IMR-90 (cell line): Measurements from ENCODE around the gene DMD. TPM values are rescaled to one million over a fixed set of nuclear protein-coding genes. Genes with fewer than 3 reads are reported as not detected.

Experiments
- ATAC-seq: fragments of 200-7000 bp; cut with Tn5 transposase; 2 replicates; pipeline ENCODE4 v1.9.1; 2020; ENCODE audit warnings: low read depth, mild to moderate bottlenecking, moderate library complexity
- BruUV-seq: library from RNA; stranded (reverse); fragments of 400-500 nt; replicated peaks from 2 replicates; lab custom pipeline; 2021; lab: Mats Ljungman, UMichigan
- CTCF ChIA-PET: fragments of 300-600 bp; formaldehyde crosslinking; extraction: SDS; loops from one replicate; lab custom pipeline; 2021; ENCODE audit warnings: antibody characterized with exemption; lab: Yijun Ruan, JAX
- POLR2A ChIA-PET: fragments of 300-600 bp; sonication (Branson Sonifier 250); formaldehyde crosslinking; loops from one replicate; lab custom pipeline; 2022; ENCODE audit warnings: antibody characterized with exemption; ENCODE audit not compliant: unreplicated experiment; lab: Charles Lee
- DNase-seq: peaks from one replicate; pipeline ENCODE4 v3.0.0; 2013
- H2AFZ ChIP-seq: replicated peaks from 2 replicates; pipeline ENCODE3; 2013; ENCODE audit warnings: low read length, mild to moderate bottlenecking; ENCODE audit not compliant: poor library complexity
- H2AK5ac ChIP-seq: 2 replicates; pipeline ENCODE4 v1.6.1; 2013; ENCODE audit warnings: low read depth, low read length, inconsistent platforms
- H2AK9ac ChIP-seq: replicated peaks from 2 replicates; pipeline ENCODE3; 2013; ENCODE audit warnings: mild to moderate bottlenecking, low read depth, low read length, moderate library complexity; ENCODE audit not compliant: poor library complexity
- H2BK120ac ChIP-seq: 2 replicates; pipeline ENCODE4 v1.6.1; 2013; ENCODE audit warnings: low read depth, low read length, inconsistent platforms
- H2BK15ac ChIP-seq: 3 replicates; pipeline ENCODE4 v1.6.1; 2013; ENCODE audit warnings: low read depth, low read length, inconsistent platforms
- H2BK20ac ChIP-seq: 2 replicates; pipeline ENCODE4 v1.6.1; 2013; ENCODE audit warnings: low read depth, mild to moderate bottlenecking, inconsistent platforms, low read length, moderate library complexity
- H2BK5ac ChIP-seq: 2 replicates; pipeline ENCODE4 v1.6.1; 2013; ENCODE audit warnings: mild to moderate bottlenecking, low read depth, low read length, inconsistent platforms; ENCODE audit not compliant: poor library complexity, severe bottlenecking
- H3K14ac ChIP-seq: replicated peaks from 2 replicates; pipeline ENCODE4 v1.6.1; 2013; ENCODE audit warnings: low read depth, low read length, inconsistent platforms
- H3K18ac ChIP-seq: 2 replicates; pipeline ENCODE4 v1.6.1; 2013; ENCODE audit warnings: low read depth, low read length, control low read depth
- H3K23ac ChIP-seq: 2 replicates; pipeline ENCODE4 v1.6.1; 2013; ENCODE audit warnings: low read depth, low read length, inconsistent platforms
- H3K27ac ChIP-seq: 2 replicates; pipeline ENCODE4 v1.5.1; 2013; ENCODE audit warnings: mild to moderate bottlenecking, control low read depth, low read length; ENCODE audit not compliant: insufficient read depth
- H3K27me3 ChIP-seq: 2 replicates; pipeline ENCODE4 v1.6.1; 2013; ENCODE audit warnings: low read length; ENCODE audit not compliant: control insufficient read depth, insufficient read depth
- H3K36me3 ChIP-seq: 2 replicates; pipeline ENCODE4 v1.6.1; 2013; ENCODE audit warnings: low read length, mixed read lengths; ENCODE audit not compliant: control insufficient read depth, insufficient read depth
- H3K4ac ChIP-seq: 2 replicates; pipeline ENCODE4 v1.6.1; 2013; ENCODE audit warnings: low read depth, low read length, inconsistent platforms
- H3K4me1 ChIP-seq: 2 replicates; pipeline ENCODE4 v1.6.1; 2013; ENCODE audit warnings: low read length, mixed read lengths; ENCODE audit not compliant: control insufficient read depth, insufficient read depth
- H3K4me2 ChIP-seq: 2 replicates; pipeline ENCODE4 v1.6.1; 2013; ENCODE audit warnings: low read depth, mild to moderate bottlenecking, control low read depth, low read length, moderate library complexity
- H3K4me3 ChIP-seq: 2 replicates; pipeline ENCODE4 v1.5.1; 2013; ENCODE audit warnings: low read depth, mild to moderate bottlenecking, control low read depth, low read length, moderate library complexity; ENCODE audit not compliant: insufficient read depth
- H3K56ac ChIP-seq: 2 replicates; pipeline ENCODE4 v1.6.1; 2013; ENCODE audit warnings: low read length, inconsistent platforms; ENCODE audit not compliant: insufficient read depth; ENCODE audit errors: extremely low read depth
- H3K79me1 ChIP-seq, 2 experiments: 2 replicates each; pipeline ENCODE4 v1.6.1; 2013; ENCODE audit warnings: low read length in 2 of 2, inconsistent platforms in 1 of 2, low read depth in 1 of 2
- H3K9ac ChIP-seq: 2 replicates; pipeline ENCODE4 v1.6.1; 2013; ENCODE audit warnings: low read depth, low read length, control low read depth
- H3K9me1 ChIP-seq: 2 replicates; pipeline ENCODE4 v1.6.1; 2013; ENCODE audit warnings: low read length, inconsistent platforms; ENCODE audit not compliant: insufficient read depth
- H3K9me3 ChIP-seq: 2 replicates; pipeline ENCODE4 v1.6.1; 2013; ENCODE audit warnings: low read length; ENCODE audit not compliant: control insufficient read depth, insufficient read depth
- H4K20me1 ChIP-seq: 2 replicates; pipeline ENCODE4 v1.6.1; 2013; ENCODE audit warnings: low read length, inconsistent platforms; ENCODE audit not compliant: insufficient read depth
- H4K5ac ChIP-seq: 2 replicates; pipeline ENCODE4 v1.6.1; 2013; ENCODE audit warnings: mild to moderate bottlenecking, low read depth, low read length, control low read depth
- H4K8ac ChIP-seq, 2 experiments: 2 replicates each; pipeline ENCODE4 v1.6.1; 2013; ENCODE audit warnings: low read depth in 2 of 2, low read length in 2 of 2, control low read depth in 1 of 2, inconsistent platforms in 1 of 2
- H4K91ac ChIP-seq: 2 replicates; pipeline ENCODE4 v1.6.1; 2013; ENCODE audit warnings: low read depth, low read length, inconsistent platforms; ENCODE audit not compliant: insufficient read depth
- WGBS, 2 experiments: methylation state at CpG; one replicate each; pipeline versions ENCODE4 v1.1.5 to v1.1.7; 2013; ENCODE audit warnings: missing lambda C conversion rate in 2 of 2; ENCODE audit not compliant: insufficient read length in 1 of 2; ENCODE audit errors: extremely low coverage in 2 of 2; 5-methylcytosine and 5-hydroxymethylcytosine counted together
- dilution Hi-C: fragments of 300-500 bp; cut with HindIII; formaldehyde crosslinking; loops from one replicate; pipeline ENCODE4 v1.14.3; 2018; ENCODE audit warnings: low sequenced_read_pairs; ENCODE audit not compliant: unreplicated experiment
- in situ Hi-C: fragments of 300-500 bp; cut with MboI; formaldehyde crosslinking; loops from 3 replicates; pipeline ENCODE4 v1.14.3; 2019; ENCODE audit warnings: low sequenced_read_pairs, inconsistent platforms, mixed read lengths
- intact Hi-C: fragments of 100-400 bp; cut with micrococcal nuclease; formaldehyde crosslinking; loops from 2 replicates; pipeline ENCODE4 v1.10.0; 2022
- polyA plus RNA-seq, 3 experiments: library from polyadenylated mRNA; depleted of rRNA; stranded (reverse); fragments of >200 nt; gene quantifications; 2 replicates each; pipeline ENCODE4 v1.2.3, GENCODE V29; 2012; ENCODE audit warnings: low replicate concordance in 1 of 3
- total RNA-seq: library from RNA; depleted of rRNA; stranded (reverse); fragments of >200 nt; gene quantifications from 2 replicates; pipeline ENCODE4 v1.2.3, GENCODE V29; 2012
- TF ChIP-seq, protein P1 (sequence below): fragments of 150-350 bp; IDR thresholded peaks from 2 replicates; pipeline ENCODE4 v1.6.1; 2016; ENCODE audit warnings: low read depth, mild to moderate bottlenecking, low read length, moderate library complexity, borderline replicate concordance

DMD gene
- total and polyA plus RNA-seq, 2 of the 4 experiments (the other 2 are of a cell fraction), result 6.6 to 11.8 TPM

- Histone ChIP-seq H3K18ac (no peak overlapping the region), H2BK20ac (no peak overlapping the region), H2BK15ac (no peak overlapping the region), H3K27me3 (no peaks in the 10 kb centered on the region), H3K27ac (no peak overlapping the region), H4K20me1 (no peaks in the 10 kb centered on the region), H4K91ac (no peak overlapping the region), H3K36me3 (no peaks in the 10 kb centered on the region), H3K4ac (no peak overlapping the region), H3K9me3 (no peaks in the 10 kb centered on the region), H3K79me1 (no peaks in the 10 kb centered on the region), H2BK5ac (no peak overlapping the region), H3K4me3 (no peak overlapping the region), H2BK120ac (no peak overlapping the region), H3K14ac (no peak overlapping the region), H3K4me1 (no peaks in the 10 kb centered on the region), H3K56ac (no peak overlapping the region), H3K23ac (no peak overlapping the region), H2AK9ac (no peak overlapping the region), H4K5ac (no peak overlapping the region), H3K9me1 (no peaks in the 10 kb centered on the region), H3K4me2 (no peak overlapping the region), H2AK5ac (no peak overlapping the region), H4K8ac (no peak overlapping the region), H3K9ac (no peak overlapping the region), H2AFZ (no peak overlapping the region)
- POLR2A ChIA-PET, result no interaction called here
- TF ChIP-seq, protein P1, sequence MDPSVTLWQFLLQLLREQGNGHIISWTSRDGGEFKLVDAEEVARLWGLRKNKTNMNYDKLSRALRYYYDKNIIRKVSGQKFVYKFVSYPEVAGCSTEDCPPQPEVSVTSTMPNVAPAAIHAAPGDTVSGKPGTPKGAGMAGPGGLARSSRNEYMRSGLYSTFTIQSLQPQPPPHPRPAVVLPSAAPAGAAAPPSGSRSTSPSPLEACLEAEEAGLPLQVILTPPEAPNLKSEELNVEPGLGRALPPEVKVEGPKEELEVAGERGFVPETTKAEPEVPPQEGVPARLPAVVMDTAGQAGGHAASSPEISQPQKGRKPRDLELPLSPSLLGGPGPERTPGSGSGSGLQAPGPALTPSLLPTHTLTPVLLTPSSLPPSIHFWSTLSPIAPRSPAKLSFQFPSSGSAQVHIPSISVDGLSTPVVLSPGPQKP, result no peak
- BruUV-seq, result no TSS peak
- dilution Hi-C loops (no loop called here), in situ Hi-C loops (no loop called here), intact Hi-C loops (no loop called here)
- CTCF ChIA-PET, result no interaction called here
- ATAC-seq (no peak), DNase-seq (no peak)
- WGBS, 2 experiments, result 94% methylated on average over 7 of the region's 22 CpGs; no CpG with 5 or more reads in 1 of the 2 experiments
Observed at GRCh38 chrX:33041141-33041540, 170.2 kb downstream of the DMD start.
